NOMO-1 treated with DMSO at 0.1 percent for 48 hours (cell line): ENCODE data around the gene USP31.

Experiments used
- DNase-seq: peaks from one replicate; lab custom pipeline; 2025; ENCODE audit not compliant: unreplicated experiment; lab: John Stamatoyannopoulos, UW

The USP31 gene, protein sequence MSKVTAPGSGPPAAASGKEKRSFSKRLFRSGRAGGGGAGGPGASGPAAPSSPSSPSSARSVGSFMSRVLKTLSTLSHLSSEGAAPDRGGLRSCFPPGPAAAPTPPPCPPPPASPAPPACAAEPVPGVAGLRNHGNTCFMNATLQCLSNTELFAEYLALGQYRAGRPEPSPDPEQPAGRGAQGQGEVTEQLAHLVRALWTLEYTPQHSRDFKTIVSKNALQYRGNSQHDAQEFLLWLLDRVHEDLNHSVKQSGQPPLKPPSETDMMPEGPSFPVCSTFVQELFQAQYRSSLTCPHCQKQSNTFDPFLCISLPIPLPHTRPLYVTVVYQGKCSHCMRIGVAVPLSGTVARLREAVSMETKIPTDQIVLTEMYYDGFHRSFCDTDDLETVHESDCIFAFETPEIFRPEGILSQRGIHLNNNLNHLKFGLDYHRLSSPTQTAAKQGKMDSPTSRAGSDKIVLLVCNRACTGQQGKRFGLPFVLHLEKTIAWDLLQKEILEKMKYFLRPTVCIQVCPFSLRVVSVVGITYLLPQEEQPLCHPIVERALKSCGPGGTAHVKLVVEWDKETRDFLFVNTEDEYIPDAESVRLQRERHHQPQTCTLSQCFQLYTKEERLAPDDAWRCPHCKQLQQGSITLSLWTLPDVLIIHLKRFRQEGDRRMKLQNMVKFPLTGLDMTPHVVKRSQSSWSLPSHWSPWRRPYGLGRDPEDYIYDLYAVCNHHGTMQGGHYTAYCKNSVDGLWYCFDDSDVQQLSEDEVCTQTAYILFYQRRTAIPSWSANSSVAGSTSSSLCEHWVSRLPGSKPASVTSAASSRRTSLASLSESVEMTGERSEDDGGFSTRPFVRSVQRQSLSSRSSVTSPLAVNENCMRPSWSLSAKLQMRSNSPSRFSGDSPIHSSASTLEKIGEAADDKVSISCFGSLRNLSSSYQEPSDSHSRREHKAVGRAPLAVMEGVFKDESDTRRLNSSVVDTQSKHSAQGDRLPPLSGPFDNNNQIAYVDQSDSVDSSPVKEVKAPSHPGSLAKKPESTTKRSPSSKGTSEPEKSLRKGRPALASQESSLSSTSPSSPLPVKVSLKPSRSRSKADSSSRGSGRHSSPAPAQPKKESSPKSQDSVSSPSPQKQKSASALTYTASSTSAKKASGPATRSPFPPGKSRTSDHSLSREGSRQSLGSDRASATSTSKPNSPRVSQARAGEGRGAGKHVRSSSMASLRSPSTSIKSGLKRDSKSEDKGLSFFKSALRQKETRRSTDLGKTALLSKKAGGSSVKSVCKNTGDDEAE (N-terminal part only)

DNA sequence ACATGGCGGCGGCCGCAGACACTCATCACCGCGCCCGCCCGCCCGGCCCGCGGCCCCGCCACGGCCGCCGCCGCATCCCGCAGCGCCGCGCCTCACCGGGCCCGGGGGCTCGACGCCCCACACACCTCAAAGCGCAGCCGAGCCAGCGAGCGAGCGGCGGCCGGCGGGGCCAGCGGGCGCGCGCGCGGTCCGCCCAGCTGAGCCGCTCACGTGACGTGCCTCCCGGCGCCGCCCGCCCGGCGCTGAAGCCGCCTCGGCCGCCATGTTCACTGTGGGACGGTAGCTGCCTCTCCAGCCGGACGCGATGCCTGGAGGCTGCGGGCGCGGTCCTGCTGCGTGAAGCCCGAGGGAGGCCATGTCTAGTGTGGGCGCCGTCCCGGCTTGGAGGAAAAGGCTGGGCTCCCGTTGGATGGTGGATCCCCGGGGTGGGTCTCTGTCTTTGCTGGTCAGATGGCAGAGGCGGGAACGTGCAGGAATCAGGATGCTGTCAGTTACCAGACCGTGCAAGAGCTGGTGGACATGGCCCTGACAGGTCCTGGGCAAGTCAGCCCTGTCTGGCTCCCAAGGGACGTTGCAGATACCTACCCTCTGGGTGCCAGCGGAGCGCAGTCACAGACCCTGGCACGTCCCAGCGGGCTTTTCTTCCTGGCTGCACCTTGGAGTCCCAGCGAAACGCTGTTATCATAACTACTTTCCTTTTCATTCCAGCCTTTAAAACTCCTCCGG lies at the start of gene USP31:
TSS of gene USP31 (minus strand) at position 186 of the 726 bp plus-strand sequence. CDS start at position 4, 182 bp downstream.
- DNase-seq, result peak; percentile 91

DNA sequence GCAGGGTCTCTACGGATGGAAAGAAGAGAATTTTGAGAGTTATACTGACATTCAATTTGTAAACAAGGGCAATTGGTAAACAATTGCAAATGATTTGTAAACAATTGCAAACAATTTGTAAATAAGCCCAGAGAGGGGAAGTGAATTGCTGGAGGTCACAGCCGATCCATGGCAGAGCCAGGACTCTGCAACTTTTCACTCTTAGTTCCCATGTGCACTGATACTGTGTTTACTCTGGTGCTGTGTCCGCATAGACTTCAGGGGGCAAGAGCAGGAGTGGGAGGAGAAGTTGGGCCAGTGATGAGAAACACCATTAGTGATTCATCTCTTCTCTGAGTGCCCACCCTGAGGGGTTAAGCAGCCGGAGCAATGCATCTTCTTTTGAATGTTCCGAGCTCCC lies 47.3 kb upstream of the USP31 start:
- DNase-seq, result no peak

DNA sequence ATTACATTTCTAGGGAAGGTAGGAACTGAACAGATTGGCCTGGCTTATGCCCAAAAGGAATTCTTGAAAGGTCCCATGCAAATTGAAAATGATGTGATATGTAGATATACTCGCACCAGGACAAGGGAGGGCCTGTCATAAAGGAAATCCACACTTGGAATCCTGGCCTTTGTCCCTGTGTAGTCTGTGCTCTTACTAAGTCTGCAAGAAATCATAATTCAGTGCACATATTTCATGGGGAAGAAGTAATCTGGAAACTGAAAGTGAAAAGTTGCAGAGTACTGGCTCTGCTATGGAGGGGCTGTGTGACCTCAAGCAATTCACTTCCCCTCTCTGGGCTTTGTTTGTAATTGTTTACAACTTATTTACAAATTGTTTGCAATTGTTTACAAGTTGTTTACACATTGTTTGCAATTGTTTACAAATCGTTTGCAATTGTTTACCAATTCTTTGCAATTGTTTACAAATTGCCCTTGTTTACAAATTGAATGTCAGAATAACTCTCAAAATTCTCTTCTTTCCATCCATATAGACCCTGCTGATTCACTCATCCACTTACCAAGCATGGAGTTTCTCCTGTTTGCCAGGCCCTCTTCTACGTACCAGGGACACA lies 46.2 kb upstream of the USP31 start:
- peak; percentile 4 for DNase-seq

DNA sequence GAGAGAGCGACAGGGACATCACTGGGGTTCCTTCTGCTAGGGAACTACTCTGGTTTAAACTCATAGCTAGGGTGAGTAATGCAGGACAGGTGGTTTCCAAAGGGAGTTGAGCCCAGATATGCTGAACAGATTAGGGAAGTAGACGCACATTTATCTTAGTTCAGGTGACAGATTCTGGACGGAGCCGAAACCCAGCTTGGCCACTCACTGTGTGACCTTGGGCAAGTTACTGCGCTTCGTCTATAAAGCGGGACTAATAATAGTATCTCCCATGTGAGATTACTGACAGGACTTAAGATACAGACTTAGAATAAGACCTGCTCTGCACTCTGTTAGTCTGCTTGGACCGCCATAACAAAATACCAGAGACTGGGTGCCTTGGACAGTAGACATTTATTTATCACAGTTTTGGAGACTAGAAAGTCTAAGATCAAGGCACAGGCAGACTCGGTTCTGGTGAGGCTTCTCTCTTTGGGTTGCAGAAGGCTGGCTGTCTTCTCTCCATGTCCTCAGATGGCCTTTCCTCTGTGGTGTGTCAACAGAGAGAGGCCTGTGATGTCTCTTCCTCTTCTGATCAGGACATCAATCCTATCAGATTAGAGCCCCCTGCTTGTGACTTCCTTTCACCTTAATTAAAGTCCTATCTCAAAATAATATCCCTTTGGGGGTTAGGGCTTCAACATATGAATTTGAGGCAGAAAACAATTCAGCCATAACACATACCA lies 45.4 kb upstream of the USP31 start:
- DNase-seq, result no peak

DNA sequence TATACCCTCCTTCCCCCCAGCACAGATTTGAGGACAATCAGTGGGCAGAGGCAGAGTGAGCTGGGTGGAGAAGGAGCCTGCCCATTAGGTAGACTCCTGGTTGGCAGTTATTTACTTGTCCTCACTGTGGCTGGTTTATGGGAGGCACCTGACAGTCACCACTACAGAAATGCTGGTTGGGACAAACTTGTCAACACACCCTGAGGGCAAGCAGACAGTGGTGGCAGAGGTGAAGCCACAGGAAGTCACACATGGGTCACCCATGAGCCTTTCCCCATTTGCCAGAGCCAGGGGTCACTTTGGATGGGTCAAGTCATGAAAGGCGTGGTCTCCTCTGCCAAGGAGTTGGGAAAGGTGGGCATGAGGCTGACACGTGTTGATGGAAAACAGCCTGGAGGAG lies 39.7 kb upstream of the USP31 start:
- DNase-seq, result no peak

DNA sequence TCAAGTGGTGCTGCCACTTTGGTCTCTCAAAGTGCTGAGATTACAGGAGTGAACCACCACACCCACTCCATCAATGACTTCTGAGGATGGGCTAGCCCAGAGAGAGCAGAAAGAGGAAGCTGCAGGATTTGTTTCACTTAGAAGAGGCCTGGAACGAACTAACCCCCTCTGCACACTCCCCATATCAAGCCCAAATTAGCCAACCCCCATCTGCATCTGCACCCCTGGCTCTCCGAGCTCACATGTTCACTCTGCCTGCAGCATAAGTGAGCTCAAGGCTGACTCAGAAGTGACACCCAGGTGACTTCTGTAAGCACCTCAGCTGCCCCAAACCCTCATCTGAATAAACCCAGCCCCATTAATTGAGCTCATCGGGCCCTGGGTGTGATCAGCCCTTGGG lies 38.1 kb upstream of the USP31 start:
- peak; percentile 4 for DNase-seq

DNA sequence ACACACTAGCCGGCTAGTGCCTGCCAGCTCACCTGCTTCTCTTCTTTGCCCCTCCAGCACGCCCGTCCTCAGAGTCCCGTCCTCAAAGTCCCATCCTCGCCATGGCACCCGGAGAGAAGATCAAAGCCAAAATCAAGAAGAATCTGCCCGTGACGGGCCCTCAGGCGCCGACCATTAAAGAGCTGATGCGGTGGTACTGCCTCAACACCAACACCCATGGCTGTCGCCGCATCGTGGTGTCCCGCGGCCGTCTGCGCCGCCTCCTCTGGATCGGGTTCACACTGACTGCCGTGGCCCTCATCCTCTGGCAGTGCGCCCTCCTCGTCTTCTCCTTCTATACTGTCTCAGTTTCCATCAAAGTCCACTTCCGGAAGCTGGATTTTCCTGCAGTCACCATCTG lies 36.9 kb upstream of the USP31 start:
- no peak for DNase-seq

DNA sequence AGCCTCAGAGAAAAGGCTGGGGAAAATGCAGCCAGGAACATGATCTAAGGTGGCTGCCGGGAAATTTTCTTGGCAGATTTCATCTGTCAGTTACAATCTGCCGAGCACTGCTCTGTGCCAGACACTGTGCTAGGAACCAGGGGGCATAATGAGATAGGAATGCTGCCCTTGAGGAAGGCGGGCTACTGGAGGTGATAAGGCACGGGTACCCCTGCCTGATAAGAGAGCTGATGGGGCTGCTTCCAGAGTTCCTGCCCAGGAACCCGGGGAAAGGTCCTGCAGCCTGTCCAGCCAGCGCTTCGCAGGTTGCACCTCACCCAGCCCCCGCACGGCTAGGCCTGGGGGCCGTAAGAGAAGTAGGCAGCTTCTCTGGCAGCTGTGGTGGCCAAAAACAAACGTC lies 36.4 kb upstream of the USP31 start:
- no peak for DNase-seq

DNA sequence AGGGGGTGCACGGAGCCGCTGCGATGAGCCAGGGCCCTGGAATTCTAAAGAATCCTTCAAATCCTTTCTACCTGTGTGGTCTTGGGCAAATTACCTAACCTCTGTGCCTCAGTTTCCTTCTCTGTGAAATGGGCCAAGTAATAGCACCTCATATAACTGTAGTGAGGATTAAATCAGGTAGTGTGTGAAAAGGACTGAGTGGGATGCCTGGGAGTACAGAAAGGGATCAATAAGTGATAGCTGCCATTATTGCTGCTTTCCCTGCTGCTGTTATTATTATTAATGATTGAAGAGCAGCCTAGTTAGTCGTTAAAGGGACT lies 34.3 kb upstream of the USP31 start:
- DNase-seq, result no peak

DNA sequence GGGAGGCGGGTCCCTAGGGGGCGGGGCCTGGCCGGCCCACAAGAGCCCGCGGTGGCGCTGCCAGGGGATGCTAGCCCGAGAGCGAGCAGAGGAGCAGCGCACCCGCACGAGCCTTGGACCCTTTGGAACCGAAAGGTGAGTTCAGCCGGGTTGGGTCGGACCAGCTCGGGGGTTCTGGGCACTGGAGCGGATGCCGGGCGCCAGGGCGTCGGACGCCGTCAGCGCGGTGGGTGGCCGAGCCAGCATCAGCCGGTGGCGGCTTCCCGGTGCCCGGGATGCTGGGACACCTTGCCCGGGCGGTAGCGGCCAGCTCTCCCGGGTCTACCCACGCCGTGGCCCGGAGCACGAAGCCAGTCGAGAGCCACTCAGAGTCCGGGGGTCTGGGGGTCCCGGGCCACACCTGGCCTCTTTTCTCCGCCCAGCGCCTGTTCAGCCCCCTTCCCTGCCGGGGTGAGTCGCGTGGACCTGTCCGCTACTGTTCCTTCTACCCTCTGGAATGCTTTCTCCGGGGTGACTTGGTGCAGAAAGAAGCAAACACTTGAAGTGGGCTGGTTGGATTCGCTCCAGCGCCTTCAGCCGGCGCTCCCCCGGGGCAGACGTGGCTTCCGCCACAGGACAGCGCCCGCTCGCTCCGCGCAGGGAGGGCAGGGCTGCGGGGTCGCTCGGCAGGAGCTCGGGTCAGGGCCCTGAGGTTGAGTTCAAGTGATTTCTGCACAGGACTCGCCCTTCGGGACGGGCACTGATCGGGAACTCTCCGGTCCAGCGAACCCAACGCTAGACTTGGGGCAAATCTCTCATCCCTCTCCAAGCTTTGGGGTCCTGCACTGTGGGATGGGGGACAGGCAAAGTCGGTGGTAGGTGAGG lies 33.7 kb upstream of the USP31 start, which contains the start of gene SCNN1G:
TSS of gene SCNN1G (plus strand) at position 67 of the 864 bp plus-strand sequence. CDS start 3,527 bp downstream, outside the sequence.
- no peak for DNase-seq

DNA sequence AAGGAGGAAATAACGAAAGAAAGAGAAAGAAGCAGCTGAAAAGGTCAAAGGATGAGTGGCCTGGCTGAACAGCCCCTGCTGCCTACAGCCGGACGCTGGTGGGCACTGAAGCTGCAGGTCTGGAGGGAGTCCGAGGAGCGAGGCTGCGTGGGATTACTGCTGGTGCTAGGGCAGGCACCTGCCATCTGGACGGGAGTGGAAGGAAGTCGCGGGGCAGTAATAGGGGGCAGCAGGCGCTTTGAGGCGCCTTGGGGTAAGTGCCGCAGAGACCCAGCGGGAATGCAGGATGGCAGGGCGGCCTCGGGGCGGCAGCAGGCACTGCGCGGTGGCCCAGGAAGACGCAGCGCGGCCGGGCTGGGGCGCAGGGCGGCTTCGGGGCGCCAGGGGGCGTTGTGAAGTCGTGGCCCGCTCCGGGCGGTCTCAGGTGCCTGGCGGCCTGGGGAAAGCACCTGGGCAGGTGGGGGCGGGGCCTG lies 33.0 kb upstream of the USP31 start:
- peak; percentile 18 for DNase-seq

DNA sequence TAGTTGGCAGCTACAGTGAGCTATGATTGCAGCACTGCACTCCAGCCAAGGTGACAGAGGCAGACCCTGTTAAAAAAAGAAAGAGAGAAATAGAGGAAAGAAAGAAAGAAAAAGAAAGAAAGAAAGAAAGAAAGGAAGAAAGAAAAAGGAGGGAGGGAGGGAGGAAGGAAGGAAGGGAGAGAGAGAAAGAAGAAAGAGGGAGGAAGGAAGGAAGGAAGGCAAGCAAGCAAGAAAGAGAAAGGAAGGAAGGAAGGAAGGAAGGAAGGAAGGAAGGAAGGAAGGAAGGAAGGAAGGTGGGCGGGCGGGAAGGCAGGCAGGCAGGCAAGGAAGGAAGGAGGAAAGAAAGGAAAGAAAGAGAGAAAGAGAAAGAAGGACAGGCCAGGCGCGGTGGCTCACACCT lies 32.3 kb upstream of the USP31 start:
- DNase-seq, result no peak

DNA sequence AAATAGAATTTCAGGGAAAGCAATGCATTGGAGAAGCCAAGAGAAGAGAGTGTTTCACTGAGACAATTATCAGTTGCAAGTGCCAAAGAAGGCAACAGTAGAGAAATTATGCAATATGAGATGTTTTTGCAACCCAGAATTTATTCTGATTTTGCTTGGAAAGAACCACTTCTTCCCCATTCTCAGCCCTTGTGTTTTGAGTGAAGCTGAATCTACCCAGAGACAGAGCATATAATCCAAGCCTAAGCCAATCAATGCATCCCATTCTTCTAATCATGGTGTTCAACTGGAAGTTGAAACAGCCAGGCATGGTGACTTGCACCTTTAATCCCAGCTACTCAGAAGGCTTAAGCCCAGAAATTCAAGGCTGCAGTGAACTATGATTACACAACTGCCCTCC lies 26.4 kb upstream of the USP31 start:
- DNase-seq, result no peak

DNA sequence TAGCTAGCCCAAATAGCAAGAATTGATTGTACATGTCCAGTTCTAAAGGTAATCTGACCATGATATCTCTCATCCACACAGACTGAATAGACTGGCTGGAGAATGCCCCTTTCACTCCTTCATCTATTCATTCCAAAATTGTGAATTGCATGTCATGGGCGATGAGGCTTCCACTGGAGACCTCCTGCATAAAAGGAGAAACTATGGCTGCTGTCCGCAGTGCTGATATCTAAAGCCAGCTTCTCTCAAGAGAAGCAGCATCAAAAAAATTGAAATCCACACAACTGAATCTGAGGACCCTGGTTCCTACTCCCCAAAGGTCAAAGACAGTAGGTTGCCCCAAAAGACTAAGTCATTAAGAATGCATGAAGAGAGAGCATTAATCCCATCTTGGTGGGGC lies 25.4 kb upstream of the USP31 start:
- no peak for DNase-seq

DNA sequence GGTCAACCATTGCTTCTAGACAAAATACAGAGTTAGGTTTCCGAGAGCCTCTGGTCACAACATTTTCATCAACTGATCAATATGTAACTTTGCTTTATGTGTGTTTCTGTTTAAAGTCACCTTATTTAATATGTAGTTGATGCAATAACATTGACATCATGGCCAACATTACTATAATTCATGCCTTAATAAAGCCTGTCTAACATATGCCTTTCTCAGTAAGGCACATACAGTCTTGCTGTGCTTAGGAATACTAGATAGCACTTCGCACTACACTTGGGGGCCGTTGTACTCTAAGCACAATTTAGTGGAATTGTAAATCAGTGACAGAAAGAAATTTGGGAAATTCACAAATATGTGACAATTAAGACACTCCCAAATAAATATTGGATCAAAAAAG lies 23.7 kb upstream of the USP31 start:
- no peak for DNase-seq

DNA sequence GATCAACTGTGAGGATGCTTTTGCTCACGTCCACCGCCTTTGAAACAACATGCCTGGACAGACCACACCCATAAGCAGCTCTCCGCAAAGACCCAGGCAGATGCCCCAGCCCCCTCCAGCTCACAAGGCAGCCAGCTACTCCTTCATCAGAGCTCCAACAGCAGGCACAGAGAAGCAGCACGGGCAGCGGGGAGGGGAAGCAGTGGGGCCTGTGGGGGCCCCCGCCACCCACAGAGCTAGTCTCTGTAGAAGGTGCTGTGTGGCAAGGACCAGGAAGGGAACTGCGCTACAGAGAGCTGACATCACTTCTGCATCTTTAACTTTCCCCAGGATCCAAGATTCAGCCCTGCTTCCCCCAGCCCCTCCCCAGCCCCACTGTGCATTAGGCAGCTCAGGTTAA lies 23.3 kb upstream of the USP31 start:
- DNase-seq, result no peak

DNA sequence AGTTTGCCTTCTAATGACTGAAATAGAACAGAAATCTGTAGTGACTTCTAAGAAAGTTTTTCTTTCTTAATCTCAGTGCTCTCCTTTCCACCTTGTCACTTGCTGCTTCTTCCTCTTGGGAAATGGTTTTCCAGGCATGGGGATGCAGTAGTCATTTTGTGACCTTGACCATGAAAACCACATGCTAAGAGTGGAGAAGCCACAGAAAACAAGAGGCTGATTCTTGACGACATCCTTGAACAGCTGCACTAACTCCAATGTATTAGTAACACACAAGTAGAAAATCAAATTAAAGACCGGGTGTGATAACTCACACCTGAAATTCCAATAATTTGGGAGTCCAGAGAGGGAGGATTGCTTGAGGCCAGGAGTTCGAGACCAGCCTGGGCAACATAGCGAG lies 15.5 kb upstream of the USP31 start:
- DNase-seq, result no peak

DNA sequence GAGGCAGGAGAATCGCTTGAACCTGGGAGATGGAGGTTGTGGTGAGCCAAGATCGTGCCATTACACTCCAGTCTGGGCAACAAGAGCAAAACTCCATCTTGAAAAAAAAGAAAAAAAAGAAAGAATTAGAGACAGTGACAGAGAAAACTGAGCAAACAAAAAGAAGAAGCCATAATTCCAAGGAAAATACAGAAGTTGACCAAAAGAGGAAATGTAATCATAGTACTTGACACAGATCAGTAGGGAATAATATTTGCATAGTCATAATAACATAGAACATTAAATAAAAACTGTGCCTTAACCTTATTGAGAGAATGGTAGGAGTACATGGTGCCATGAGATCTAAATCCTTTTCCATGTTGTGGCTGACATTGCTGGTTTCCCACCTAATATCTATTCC lies 14.7 kb upstream of the USP31 start:
- DNase-seq, result no peak

DNA sequence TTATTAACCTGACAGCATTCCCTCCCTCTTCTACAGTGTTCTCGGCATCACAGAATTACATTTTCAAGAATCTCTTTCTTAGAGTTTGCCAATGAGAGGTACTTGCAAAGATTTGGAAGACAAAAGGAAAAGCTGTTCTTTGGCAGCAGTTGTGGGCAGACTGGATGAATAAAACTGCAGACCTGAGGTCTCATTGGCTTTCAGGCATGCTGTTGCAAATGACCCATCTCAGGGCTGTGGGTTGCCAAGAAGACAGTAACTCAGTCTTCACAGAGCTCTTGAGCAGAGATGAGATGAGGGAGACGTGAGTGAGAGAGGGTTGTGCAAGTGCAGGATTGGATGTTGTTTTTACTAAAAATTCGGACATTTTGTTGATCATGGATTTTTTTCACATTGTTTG lies 11.3 kb upstream of the USP31 start:
- DNase-seq, result no peak
